ENCODE results near the gene IQCH. TPM values are rescaled to one million over a fixed set of nuclear protein-coding genes. Genes with fewer than 3 reads are reported as not detected.
A peak's percentile ranks its signal among the peaks of the same experiment; 100 is the strongest.

Gene IQCH
- total RNA-seq, 1 experiment from 2014 or later: 1.9 TPM

DNA sequence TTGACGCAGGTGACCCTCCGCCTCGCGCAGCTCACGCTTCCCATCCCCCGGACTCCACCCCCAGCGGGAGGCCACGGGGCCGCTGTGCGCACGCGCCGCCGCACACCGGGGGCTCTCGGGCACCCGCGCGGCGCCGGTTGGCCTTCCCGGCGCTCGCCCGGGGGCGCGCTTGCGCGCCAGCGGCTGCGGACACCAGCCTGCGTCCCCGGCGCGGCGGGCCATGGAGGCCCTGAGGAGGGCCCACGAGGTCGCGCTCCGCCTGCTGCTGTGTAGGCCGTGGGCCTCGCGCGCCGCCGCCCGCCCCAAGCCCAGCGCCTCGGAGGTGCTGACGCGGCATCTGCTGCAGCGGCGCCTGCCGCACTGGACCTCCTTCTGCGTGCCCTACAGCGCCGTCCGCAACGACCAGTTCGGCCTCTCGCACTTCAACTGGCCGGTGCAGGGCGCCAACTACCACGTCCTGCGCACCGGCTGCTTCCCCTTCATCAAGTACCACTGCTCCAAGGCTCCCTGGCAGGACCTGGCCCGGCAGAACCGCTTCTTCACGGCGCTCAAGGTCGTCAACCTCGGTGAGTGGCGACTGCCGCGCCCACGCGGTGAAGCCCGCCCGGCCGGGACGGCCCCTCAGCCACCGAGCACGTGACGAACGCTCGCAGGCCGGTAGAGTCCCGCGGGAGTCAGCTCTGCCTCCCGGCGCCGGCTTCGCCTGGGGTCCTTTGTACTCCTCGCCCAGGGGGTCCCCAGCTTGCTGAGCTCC is 266.6 kb downstream of the IQCH start, which contains the start of gene C15orf61:
C15orf61 (plus strand) TSS at position 103 of the 754 bp plus-strand sequence; CDS start at position 221, 118 bp downstream.
- CTCF ChIA-PET: interaction anchor here (1.0 to 1.7 kb wide), 3 partner anchors 20 to 311 kb away, joined by 5 to 7 read pairs (median 6); no protein-coding TSS in a partner anchor
- peaks cover 27% of the 10 kb centered on the region for H3K4me1 Mint-ChIP-seq
- H3K27me3 Mint-ChIP-seq (ENCODE audit: low read depth): peaks cover 16% of the 10 kb centered on the region
- peak; percentile 73 for ATAC-seq
- H3K4me3 Mint-ChIP-seq: peak within 1 kb of the TSS; percentile 80
- POLR2A ChIA-PET: no interaction called here
- H3K36me3 Mint-ChIP-seq: no peaks in the 10 kb centered on the region
- 0 out of 2 replicates have a peak within 1 kb of the TSS, but pooled peaks have one; percentile 57 for H3K27ac Mint-ChIP-seq
- DNase-seq (ENCODE audit: low spot score): peak; percentile 72
- H3K9me3 Mint-ChIP-seq: no peaks in the 10 kb centered on the region
- peak; percentile 86; the same call in 1 of the 2 replicates for TF ChIP-seq TCF7 (CRISPR knock-in tag; IDR thresholded peaks at IDR 0.05; ENCODE audit: low read depth)
- TF ChIP-seq NFATC4 (CRISPR knock-in tag; IDR thresholded peaks at IDR 0.05): no peak
- no peak for TF ChIP-seq OVOL2 (CRISPR knock-in tag; IDR thresholded peaks at IDR 0.05; ENCODE audit: borderline replicate concordance)
- no peak; the same call in 1 of the 2 replicates for TF ChIP-seq ATF2 (CRISPR knock-in tag; IDR thresholded peaks at IDR 0.05; ENCODE audit: borderline replicate concordance, low read depth)
- 0 out of 2 replicates have a peak, but pooled peaks have one; percentile 66 for TF ChIP-seq MLX (CRISPR knock-in tag; IDR thresholded peaks at IDR 0.05)
- no peak; the same call in 1 of the 2 replicates for TF ChIP-seq CREM (CRISPR knock-in tag; IDR thresholded peaks at IDR 0.05)
- peak; percentile 85; the same call in 1 of the 2 replicates for TF ChIP-seq KAT7 (CRISPR knock-in tag; IDR thresholded peaks at IDR 0.05; ENCODE audit: borderline replicate concordance)
- TF ChIP-seq SMAD4 (CRISPR knock-in tag; IDR thresholded peaks at IDR 0.05): peak; percentile 63; the same call in 1 of the 2 replicates
- TF ChIP-seq E2F4 (CRISPR knock-in tag; IDR thresholded peaks at IDR 0.05; ENCODE audit: borderline replicate concordance, low read depth): no peak
- TF ChIP-seq, protein P1, sequence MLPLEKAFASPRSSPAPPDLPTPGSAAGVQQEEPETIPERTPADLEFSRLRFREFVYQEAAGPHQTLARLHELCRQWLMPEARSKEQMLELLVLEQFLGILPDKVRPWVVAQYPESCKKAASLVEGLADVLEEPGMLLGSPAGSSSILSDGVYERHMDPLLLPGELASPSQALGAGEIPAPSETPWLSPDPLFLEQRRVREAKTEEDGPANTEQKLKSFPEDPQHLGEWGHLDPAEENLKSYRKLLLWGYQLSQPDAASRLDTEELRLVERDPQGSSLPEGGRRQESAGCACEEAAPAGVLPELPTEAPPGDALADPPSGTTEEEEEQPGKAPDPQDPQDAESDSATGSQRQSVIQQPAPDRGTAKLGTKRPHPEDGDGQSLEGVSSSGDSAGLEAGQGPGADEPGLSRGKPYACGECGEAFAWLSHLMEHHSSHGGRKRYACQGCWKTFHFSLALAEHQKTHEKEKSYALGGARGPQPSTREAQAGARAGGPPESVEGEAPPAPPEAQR (CRISPR knock-in tag; IDR thresholded peaks at IDR 0.05): no peak
- no peak; the same call in 1 of the 2 replicates for TF ChIP-seq AFF4 (CRISPR knock-in tag; IDR thresholded peaks at IDR 0.05; ENCODE audit: borderline replicate concordance)
- peak; percentile 20 for TF ChIP-seq SP1 (CRISPR knock-in tag; conservative IDR thresholded peaks at IDR 0.05)
- peak; percentile 45 for TF ChIP-seq ZBTB21 (CRISPR knock-in tag; IDR thresholded peaks at IDR 0.05; ENCODE audit: borderline replicate concordance)
- peak; percentile 82; the same call in 1 of the 2 replicates for TF ChIP-seq RELA (CRISPR knock-in tag; IDR thresholded peaks at IDR 0.05; ENCODE audit: borderline replicate concordance)
- TF ChIP-seq ELF4 (CRISPR knock-in tag; IDR thresholded peaks at IDR 0.05; ENCODE audit: low read depth): no peak
- peak; percentile 18; the same call in 1 of the 2 replicates for TF ChIP-seq ZBTB43 (CRISPR knock-in tag; IDR thresholded peaks at IDR 0.05)
- peak; percentile 74; the same call in 1 of the 2 replicates for TF ChIP-seq TEAD1 (CRISPR knock-in tag; IDR thresholded peaks at IDR 0.05)
- no peak for TF ChIP-seq CDX4 (CRISPR knock-in tag; IDR thresholded peaks at IDR 0.05; ENCODE audit: borderline replicate concordance)
- peak; percentile 82 for TF ChIP-seq NFE2L1 (CRISPR knock-in tag; IDR thresholded peaks at IDR 0.05)
- TF ChIP-seq HMGA2 (CRISPR knock-in tag; IDR thresholded peaks at IDR 0.05): no peak
- TF ChIP-seq ZNF121 (CRISPR knock-in tag; IDR thresholded peaks at IDR 0.05): peak; percentile 69; the same call in 1 of the 2 replicates
- no peak for TF ChIP-seq RORB (CRISPR knock-in tag; IDR thresholded peaks at IDR 0.05)
- TF ChIP-seq NR3C1 (CRISPR knock-in tag; conservative IDR thresholded peaks at IDR 0.05; ENCODE audit: low read depth): 0 out of 2 replicates have a peak, but pooled peaks have one; percentile 16
- TF ChIP-seq MXD4 (CRISPR knock-in tag; IDR thresholded peaks at IDR 0.05; ENCODE audit: borderline replicate concordance): no peak
- no peak for TF ChIP-seq PRRX2 (CRISPR knock-in tag; IDR thresholded peaks at IDR 0.05)
- TF ChIP-seq, protein P2, sequence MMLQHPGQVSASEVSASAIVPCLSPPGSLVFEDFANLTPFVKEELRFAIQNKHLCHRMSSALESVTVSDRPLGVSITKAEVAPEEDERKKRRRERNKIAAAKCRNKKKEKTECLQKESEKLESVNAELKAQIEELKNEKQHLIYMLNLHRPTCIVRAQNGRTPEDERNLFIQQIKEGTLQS (CRISPR knock-in tag; conservative IDR thresholded peaks at IDR 0.05): no peak
